Esophagus mucosa (tissue), 1 donor: ENCODE results near the gene PACSIN1. TPM values are rescaled to one million over a fixed set of nuclear protein-coding genes. Genes with fewer than 3 reads are reported as not detected.
A peak's percentile ranks its signal among the peaks of the same experiment; 100 is the strongest.

ENCODE experiments used
- ATAC-seq: fragments of 200-7000 bp; cut with Tn5 transposase; one replicate; pipeline ENCODE4 v1.9.1; 2020
- total RNA-seq: library from RNA; stranded (reverse); gene quantifications from one replicate; pipeline ENCODE4 v1.2.4, GENCODE V29; 2023
- donor health status: DM: yes; HTN: yes; CAD: no.

Gene PACSIN1
- total RNA-seq, 1 donor from 2014 or later, result not detected

DNA sequence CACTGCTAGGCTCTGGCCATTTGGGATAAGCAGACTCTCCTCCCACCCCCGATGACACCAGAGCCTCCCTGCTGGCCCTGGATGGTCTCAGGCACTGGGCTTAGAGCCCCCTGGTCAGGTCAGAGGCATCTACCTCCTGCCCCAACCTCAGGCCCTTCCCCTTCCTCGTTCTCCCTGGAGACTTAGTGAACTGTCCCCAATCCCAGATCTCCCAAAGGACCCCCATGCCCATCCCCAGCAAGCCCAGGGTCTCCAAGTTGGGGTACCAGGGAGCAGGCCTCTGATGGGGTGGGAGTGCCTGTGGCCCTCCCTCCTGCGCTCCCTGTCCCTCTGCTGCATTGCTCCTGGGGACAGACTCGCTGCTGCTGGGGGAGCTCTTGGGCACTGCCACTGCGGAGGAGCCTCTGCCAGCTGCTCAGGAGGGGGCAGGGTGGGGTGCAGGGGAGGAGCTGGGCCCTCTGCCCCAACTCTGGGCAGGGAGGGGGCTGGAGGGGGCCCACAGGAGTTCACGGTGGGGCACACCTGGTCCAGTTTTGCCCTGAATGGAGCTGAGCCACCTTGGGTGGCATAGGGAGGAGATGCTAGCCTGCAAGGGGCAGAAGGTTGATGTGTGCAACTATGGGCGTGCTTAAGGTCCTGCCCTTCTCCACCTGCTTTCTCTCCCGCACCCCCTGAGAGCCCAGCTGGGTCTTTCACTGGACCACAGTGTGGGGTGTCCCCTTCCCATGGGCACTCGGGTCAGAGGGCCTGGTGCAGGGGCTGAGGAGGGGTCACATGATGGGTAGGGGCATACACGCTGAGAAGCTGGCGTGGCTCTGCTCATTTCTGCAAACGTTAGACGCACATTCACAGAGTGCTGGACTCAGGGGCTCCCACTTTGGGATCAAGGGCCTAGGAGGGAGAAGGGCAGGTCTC is 49.9 kb downstream of the PACSIN1 start:
- no peak for ATAC-seq

DNA sequence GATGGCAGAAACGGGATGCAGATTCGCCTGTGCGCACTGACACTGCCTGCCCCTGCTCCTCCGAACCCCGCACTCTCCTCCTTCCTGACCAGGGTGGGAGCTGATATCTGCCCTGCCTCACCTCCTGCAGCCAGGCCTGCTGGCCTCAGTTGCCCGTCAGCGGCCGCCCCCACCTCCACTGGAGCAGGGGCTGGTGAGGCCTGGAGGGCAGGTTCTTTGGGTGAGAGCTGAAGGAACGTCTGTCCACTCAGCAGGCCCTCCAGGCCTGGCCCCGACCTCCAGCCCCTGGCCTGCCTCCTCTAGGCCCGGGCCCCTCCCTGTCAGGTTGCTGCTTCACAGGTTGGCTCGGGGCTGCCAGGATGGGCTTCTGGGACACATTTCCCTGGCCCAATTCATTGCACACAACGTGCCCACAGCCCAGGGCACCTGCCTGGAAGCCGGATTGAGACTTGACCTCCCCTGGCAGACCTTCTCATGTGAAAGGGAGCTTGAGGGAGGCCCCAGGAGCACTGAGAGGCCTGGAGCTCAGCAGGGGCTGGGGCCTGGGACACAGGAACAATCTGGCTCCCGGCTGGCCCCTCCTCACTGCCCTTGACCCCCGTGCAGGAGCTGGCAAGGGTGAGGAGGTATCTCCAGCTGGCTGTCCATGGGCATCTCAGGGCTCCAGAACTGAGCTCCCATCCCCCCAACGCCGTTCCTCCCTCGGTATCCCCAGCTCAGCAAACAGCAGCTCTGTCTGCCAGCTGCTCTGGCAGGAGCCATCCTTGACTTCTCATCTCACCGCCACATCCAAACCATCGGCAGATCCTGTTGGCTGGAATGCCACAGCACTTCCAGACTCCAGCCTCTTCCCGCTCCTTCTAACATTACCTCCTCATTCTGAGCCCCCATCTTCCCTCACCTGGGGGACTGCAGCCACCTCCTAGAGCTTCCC is 50.8 kb downstream of the PACSIN1 start:
- ATAC-seq, result no peak

DNA sequence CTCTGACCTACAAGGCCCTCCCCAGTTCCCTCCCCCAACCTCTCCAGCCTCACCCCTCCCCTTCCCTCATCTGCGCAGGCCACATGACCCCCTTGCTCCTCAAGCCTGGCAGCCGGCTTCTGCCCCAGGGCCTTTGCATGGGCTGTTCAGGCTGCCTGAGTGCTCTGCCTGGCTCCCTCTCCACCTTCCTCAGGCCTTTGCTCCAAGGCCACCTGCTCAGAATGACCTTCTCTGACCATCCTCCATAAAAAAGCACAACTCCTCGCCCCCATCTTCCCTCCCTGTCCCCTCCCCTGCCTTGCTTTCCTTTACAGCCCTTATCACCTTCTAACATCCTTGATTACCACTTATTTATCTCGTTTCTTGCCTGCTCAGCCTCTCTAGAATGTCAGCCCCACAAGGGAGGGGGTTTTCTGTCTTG is 51.6 kb downstream of the PACSIN1 start:
- no peak for ATAC-seq

DNA sequence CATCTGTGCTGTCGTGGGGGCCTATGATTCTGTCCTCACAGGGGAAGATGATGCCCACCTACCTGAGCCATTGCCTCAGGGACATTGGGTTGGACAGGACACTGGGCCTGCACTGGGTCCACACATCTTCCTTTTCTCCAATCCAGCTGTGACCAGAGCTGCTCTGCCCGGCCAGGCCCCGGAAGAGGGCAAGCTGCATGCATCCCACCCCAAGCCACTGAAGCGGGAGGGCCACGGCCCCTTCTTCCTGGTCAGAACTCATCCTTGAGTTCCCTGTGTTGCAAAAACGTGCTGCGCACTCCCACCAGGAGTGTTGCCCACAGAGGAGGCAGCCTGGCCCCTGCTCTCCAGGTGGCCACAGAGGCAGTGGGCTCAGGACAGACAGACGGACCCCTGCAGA is 52.1 kb downstream of the PACSIN1 start:
- no peak for ATAC-seq

DNA sequence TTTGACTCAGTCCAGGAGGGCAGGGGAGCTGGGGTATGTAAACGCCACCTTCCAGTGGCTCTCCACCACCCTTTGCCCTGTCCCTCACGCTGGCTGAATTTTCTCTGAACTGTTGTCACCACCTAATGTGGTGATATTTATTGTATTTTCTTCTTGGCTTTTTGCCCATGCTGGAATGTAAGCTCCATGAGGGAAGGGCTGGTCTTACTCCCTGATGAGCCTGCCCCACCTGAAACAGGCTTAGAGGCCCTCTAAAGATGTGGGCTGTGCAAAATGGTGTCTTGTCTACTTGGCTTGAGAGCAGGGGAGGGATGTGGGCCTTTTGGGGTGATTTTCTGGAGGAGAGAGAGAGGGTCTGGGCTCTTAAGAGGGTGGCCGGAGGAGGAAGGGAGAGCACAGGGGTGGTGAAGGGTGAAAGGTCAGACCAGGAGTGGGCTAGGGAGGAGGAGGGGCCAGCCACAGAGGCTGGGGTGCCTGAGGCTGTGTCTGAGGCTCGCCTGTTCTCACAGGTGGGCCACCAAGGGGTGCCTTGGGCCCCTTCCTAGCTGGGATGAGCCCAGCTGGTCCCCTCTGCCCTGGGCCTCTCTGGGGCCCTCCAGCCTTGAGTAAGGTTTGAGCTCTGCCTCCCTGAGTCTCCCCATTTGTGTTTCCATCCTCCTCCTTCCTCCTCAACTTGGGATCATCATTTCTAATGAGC is 52.9 kb downstream of the PACSIN1 start:
- no peak for ATAC-seq

DNA sequence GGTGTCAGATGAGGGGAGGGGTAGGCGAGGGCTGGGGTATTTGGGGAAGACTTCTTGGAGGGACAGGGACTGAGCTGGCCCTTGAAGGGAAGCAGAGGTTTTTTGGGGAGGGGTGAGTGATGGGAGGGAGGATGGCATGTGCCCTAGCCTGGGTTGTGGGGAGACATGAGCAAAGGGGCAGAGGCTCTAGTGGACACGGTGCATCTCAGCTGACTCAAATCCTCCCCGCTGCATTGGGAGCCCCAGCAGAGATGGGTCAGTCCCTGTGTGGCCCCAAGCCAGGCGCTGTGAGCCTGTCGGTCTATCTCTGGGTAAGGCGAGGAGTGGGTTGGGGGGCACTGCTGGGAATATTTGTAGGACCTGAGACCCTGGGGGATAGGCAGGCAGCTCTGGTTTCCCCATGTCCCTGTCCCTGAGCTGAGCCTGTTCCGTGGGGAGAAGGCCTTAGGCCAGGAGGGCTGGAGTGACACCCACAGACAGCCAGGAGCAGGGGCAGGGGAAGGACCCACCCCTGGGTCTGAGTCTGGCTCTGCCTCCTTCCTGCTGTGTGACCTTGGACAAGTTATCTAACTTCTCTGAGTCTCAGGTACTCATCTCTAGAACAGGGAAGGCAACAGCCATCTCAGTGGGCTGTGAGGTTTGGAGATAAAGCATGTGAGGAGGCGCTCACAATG is 54.2 kb downstream of the PACSIN1 start:
- ATAC-seq, result no peak

DNA sequence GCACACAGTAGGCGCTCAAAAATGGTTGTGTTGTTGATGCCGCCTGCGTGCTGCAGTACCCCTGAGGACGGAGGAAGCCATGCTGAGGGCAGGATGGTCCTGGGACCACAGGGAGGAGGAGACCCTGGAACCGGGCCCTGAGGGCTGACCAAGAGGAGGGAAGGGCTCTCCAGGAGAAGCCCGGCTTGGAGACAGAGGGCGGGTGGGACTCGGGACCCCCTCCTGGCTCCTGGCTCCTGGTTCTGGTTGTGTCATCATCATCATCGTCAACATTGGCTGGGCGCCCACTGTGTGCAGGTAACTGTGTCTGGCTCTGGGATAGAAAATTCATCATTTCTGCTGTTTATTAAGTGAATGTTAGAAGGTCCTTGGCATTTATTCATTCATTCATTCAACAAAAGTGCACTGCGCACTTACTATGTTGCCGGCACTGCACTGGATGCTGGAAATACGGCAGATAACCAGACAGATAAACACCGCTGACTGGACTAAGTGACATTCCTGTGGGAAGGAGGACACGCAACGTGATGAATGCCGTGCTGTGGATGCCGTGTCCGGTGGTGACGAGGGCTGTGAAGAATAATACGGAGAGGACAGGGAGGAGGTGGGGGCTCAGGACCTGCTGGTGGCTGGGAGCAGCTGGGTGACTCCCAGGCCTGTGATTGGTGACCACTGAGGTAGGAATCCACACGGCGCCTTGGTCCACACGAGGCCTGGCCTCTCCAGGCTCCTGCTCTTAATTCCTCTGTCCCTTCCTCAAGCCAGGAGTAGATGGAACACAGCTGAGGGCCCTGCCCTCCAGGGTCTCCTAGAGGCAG is 55.0 kb downstream of the PACSIN1 start:
- no peak for ATAC-seq

DNA sequence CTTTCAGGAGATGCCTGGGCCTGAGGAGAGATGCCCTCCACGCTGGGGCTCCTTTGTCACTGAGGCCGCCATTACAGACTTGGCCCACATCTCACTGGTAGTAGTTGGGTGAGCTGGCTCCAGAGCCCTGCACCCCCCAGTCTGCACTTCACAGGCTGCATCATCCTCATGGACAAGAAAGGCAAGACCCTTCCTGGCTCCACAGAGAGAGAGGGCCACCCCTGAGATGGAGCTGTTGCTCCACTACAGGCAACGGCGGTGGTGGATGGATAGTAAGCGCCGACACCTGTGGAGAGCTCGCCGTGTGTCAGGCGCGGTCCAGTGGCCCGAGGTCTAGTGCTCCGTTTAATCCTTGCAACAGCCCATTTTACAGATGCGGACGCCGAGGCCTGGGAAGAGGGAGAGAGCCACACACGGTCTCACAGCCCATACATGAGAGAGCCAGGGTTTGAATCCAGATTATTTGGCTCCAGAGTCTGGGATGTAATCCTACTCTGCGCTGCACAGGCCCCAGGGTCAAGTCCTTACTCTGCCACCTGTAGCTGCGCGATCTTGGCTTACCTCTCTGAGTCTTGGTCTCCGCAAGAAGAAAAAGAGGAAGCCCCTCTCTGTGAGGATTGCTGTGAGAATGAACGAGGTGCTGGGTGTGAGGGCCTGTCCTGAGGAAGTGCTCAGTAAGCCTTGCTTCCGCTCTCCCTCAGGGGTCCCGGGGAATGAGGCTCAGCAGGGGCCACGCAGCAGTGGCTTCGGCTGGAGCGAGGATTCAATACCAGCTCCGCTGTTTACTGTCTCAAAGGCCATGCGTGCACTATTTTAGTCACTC is 55.8 kb downstream of the PACSIN1 start:
- no peak for ATAC-seq

DNA sequence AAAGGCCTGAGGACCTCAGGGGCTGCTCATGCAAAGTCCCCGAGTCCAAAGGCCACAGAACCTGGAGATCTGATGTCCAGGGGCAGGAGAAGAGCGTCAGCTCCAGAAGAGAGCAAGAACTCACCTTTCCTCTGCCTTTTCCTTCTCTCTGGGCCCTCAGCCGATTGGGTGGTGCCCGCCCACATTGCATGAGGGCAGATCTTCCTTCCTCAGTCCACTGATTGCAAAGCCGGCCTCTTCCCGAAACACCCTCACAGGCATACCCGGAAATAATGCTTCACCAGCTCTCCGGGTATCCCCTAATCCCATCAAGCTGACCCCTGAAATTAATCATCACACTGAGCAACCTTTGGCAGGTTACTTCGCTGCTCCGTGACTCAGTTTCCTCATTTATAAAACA is 56.9 kb downstream of the PACSIN1 start:
- no peak for ATAC-seq

DNA sequence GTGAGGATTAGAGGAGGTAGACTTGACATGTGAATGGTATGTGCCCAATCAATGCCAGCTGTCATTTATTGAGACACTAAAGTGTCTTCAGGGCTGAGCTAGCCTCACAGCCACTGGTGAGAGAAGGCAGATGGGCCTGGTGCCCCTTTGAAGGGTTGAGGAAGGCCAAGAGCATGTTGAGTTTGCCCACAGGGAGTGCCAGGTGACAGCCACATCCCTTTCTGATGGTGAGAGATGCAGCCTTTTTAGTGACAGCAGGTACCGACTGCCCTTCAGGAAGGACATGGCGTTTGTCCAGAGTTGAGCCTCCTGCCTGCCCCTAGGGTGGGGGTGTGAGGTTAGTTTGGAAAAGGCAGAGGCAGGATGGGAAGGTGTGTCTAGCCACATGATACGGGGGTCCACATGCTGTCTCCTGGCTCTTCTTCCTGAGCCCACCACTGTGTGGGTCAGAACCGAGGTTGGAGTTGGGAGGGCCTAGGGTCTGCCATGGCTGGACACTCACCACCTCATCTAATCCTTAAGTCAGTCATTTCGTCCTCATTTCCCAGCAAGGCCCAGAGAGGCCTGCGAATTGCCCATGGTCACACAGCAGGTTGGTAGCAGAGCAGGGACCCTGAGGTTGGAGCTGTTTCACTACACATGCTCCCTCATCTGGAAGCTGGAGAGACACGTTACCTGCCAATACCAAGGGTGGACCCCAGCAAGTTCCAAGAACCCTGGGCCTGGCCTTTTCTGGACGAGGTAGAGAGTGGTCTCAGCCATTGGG is 57.7 kb downstream of the PACSIN1 start:
- no peak for ATAC-seq

DNA sequence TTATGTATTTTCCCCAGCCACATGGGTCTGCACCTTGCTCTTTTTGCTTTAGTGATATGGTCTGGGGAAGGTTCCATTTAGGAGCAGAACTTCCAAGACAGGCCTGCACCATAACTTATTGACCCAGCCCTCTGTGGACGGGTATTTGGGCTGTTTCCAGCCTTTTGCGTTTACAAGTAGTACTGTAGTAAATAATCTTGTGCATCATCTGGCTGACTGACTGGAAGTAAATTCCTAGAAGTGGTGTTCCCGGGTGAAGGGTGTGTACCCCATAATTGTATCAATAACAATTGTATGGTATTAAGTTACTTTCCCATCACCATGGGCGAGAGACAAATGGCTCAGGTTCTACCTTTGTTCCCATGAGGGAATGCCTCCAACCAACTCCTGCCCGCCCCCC is 58.6 kb downstream of the PACSIN1 start:
- no peak for ATAC-seq

DNA sequence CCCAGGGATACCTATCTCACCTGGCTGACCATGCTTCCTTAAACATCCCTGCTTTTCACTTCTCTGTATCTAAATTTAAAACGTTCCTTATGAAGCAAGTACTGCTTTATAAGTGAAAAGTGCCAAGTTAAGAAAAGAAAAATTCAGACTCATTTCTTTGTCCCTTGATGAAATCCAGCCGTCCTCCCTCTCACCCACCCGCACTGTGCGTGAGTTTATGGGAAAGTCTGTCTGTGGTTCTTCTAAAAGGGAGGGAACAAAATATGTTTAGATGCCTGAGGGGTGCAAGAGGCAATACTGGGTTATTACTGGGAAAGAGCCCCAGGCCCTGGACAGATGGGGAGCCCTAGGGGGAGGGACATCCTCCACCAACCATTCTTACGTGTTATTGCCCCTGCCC is 59.1 kb downstream of the PACSIN1 start:
- no peak for ATAC-seq

DNA sequence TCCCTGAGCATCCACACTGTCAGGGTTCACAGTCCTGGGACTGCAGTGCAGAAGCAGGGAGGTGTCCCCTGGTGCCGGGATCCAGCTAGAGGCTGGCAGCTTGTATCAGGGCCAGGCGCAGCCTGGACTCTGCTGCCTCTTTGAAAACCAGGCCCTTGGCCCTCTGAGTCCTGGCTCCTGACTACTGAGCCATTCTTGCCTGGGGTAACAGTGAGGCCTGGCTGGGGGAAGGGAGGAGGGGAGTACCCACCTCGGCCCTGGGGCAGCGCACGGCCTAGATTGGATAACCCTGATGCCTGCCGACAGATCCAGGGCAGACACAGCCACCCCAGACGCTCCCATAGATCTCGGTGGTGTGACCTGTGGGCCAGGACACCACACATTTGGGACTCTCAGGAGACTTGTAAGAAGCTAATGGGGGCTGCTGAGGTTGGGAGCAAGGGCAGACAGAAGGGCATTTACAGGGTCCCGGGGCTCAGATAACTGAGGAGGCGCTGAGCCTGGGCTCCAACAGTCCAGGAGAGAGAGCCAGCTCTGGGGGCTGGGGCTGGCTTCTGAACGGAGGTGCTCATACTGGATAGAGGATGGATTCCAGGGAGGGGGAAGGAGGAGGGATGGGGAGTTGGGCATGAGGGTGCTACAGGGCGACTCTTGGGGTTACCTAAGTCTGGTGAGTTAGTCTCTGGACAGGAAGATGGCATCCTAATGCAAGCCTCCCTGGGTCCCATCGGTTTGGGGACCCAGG is 59.7 kb downstream of the PACSIN1 start:
- ATAC-seq, result no peak

DNA sequence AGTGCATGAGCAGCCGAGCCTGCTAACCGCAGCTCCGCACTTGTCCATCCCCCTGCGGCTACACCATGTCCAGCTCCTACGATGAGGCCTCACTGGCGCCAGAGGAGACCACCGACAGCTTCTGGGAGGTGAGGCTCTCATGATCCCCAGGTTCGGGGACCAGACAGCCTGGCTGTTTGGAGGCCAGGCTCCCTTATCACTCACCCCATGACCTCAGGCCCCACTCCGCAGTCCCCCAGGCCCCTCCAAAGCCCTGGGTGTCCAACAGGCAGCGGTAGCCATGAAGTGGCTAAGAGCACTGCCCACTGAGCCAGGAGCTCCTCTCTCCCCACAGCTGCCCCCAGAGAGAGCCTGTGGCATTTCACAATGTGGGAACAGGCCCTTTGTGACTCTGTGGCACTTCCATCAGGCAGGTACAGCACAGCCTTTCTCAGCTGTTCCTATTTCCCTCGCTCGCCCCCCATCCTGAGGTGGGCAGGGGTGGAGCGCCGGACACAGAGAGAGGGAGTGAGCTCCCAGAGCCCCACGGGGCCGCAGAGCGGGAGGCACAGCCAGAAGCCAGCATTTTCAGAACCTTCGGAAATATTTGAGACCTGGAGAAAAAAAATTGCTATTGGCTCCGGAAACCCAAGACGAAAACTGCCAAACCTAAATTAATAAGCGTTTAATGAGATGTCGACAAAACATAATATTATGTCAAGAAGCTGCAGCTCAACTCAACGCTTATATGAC is 60.5 kb downstream of the PACSIN1 start:
- ATAC-seq, result no peak

DNA sequence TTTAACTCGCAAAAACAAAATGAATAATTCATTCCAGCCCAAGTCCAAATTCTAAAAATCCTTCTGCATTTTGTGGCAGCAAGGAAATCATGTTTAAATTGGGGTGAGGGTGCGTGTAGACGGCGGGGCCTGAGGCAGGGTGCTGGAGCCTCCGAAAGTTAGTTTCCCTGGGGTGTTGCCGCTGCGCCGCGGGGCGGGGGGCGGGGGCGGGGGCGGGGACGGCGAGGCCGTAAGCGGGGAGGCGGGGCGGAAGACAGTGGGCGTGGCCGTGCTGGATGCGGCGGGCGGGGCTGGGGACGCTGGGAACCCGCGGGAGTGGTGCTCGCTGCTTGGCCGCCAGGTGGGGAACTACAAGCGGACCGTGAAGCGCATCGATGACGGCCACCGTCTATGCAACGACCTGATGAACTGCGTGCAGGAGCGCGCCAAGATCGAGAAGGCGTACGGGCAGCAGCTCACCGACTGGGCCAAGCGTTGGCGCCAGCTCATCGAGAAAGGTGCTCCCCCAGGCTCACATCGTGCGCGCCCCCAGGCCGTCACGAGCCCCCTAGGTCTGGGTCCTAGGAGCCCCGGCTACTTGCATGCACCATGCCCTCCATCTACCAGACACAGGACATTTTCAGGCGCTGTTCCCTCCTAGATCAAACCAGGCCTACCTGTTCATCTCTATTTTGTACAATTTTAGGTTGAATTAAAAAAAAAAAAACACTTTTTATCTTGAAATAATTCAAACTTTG is 61.3 kb downstream of the PACSIN1 start:
- ATAC-seq, result peak; percentile 94

DNA sequence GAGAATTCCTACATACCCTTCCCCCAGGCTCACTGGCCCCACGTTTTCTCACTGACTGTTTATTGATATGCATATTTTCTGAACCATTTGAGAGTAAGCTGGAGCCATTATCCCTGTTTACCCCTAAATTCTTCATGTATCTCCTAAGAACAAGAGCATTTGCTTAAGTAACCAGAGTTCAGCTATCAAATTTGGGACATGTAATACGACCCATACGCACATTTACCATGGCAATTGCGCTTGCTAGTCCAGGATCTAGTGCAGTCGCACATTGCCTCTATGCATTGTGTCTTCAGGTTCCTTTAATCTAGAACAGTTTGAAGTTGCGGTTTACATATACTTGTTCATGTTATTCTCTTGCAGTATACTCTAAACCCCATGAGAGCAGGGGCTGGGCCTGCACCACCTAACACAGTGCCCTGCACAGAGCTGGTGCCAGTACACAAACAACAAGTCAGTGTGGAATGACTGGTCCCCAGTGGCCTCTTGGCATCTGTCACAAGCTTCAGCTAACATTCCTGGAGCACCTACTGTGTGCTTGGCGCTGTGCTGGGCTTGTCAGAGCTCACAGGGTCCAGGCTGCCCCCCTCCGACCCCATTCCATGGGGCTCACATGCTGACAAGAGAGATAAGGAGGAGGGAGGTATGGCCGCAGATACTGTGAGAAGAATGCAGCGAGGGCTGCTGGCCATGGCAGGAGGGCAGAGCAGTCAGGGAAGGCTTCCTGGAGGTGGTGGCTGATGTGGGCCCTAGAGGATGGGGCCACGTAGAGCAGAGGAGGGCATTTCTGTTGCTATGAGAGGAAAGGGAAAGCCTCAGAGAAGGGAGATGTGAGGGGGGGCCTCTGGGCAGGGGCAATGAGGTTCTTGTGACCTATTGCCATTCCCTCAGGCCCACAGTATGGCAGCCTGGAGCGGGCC is 62.1 kb downstream of the PACSIN1 start:
- ATAC-seq, result no peak
